SU-DHL-6 (cell line): ENCODE measurements around the gene SPATA20.
A peak's percentile ranks its signal among the peaks of the same experiment; 100 is the strongest.

Experiments used
- H2AFZ ChIP-seq: fragments of 200-600 bp; sonication (generic); 2 replicates; pipeline ENCODE4 v1.6.1; 2014; ENCODE audit warnings: low read depth, mild to moderate bottlenecking, moderate library complexity, mixed read lengths, antibody characterized with exemption, low read length; ENCODE audit not compliant: severe bottlenecking
- H3F3A ChIP-seq: fragments of 200-600 bp; shearing (Covaris generic); 2 replicates; pipeline ENCODE4 v1.6.0; 2016; ENCODE audit warnings: antibody characterized with exemption, mild to moderate bottlenecking; ENCODE audit not compliant: insufficient read depth
- H3K27ac ChIP-seq: fragments of 200-600 bp; sonication (generic); 2 replicates; pipeline ENCODE4 v1.5.1; 2016; ENCODE audit warnings: low read depth, mild to moderate bottlenecking, low read length, moderate library complexity, mixed read lengths
- H3K27me3 ChIP-seq: fragments of 200-600 bp; sonication (generic), shearing (Covaris generic); 2 replicates; pipeline ENCODE4 v1.6.0; 2014; ENCODE audit warnings: mild to moderate bottlenecking, low read length
- H3K36me3 ChIP-seq: fragments of 200-600 bp; sonication (generic); 2 replicates; pipeline ENCODE4 v1.6.1; 2014; ENCODE audit warnings: mild to moderate bottlenecking, low read length, mixed read lengths
- H3K4me2 ChIP-seq: fragments of 300-600, 200-600 bp; shearing (Covaris generic), sonication (generic); 2 replicates; pipeline ENCODE4 v1.6.0; 2014; ENCODE audit warnings: low read length, low read depth, mild to moderate bottlenecking; ENCODE audit not compliant: poor library complexity, severe bottlenecking
- H3K4me3 ChIP-seq: fragments of 200-600 bp; sonication (generic); 2 replicates; pipeline ENCODE4 v1.5.1; 2014; ENCODE audit warnings: antibody characterized with exemption, low read length, mild to moderate bottlenecking, mixed read lengths; ENCODE audit not compliant: insufficient read depth, poor library complexity, severe bottlenecking
- H3K79me2 ChIP-seq: fragments of 200-600 bp; sonication (generic); 2 replicates; pipeline ENCODE4 v1.6.1; 2014; ENCODE audit warnings: mild to moderate bottlenecking, low read length, moderate library complexity; ENCODE audit not compliant: insufficient read depth
- H3K9ac ChIP-seq: fragments of 200-600 bp; sonication (generic); 2 replicates; pipeline ENCODE4 v1.7.0; 2014; ENCODE audit warnings: mild to moderate bottlenecking, low read length
- H3K9me2 ChIP-seq: fragments of 200-600 bp; sonication (generic); replicated peaks from 2 replicates; pipeline ENCODE4 v1.6.1; 2014; ENCODE audit warnings: low read length; ENCODE audit not compliant: insufficient read depth
- H3K9me3 ChIP-seq: fragments of 200-600 bp; sonication (generic); 2 replicates; pipeline ENCODE4 v1.6.1; 2014; ENCODE audit warnings: low read length, mixed read lengths; ENCODE audit not compliant: insufficient read depth
- H4K20me1 ChIP-seq: fragments of 200-600 bp; sonication (generic); 2 replicates; pipeline ENCODE4 v1.6.1; 2014; ENCODE audit warnings: low read depth, mild to moderate bottlenecking, antibody characterized with exemption, low read length, moderate library complexity, mixed read lengths
- CTCF ChIP-seq: fragments of 200-600 bp; sonication (generic); IDR thresholded peaks from one replicate; pipeline ENCODE4 v1.5.1; 2017; ENCODE audit warnings: antibody characterized with exemption, mild to moderate bottlenecking, low read length, moderate library complexity; ENCODE audit not compliant: insufficient read depth, poor library complexity, severe bottlenecking
- EZH2phosphoT487 ChIP-seq: fragments of 200-600 bp; sonication (generic), shearing (Covaris generic); conservative IDR thresholded peaks from 2 replicates; pipeline ENCODE4 v1.6.1; 2018; ENCODE audit warnings: mild to moderate bottlenecking, antibody characterized with exemption, low read length, moderate library complexity, mixed read lengths

The SPATA20 gene

GRCh38 chr17:50499721-50500120 lies 47.3 kb upstream of the SPATA20 start:
- no peak overlapping the region for H2AFZ ChIP-seq
- TF ChIP-seq EZH2phosphoT487, result no peak
- no peak for TF ChIP-seq CTCF

GRCh38 chr17:50501054-50501453 lies 45.9 kb upstream of the SPATA20 start:
- no peaks in the 10 kb centered on the region for H3K36me3 ChIP-seq
- TF ChIP-seq CTCF (peak; percentile 38), EZH2phosphoT487 (no peak)
- H3K4me3 ChIP-seq, result no peak overlapping the region
- H4K20me1 ChIP-seq, result no peaks in the 10 kb centered on the region
- no peaks in the 10 kb centered on the region for H3K9me2 ChIP-seq
- no peak overlapping the region for H3K9ac ChIP-seq
- 0 out of 2 replicates have a peak, but pooled peaks cover 4% of the 10 kb centered on the region for H3F3A ChIP-seq
- no peak overlapping the region for H3K27ac ChIP-seq
- H2AFZ ChIP-seq, result no peak overlapping the region
- no peaks in the 10 kb centered on the region for H3K27me3 ChIP-seq
- H3K79me2 ChIP-seq, result no peaks in the 10 kb centered on the region
- H3K4me2 ChIP-seq, result no peak overlapping the region
- no peaks in the 10 kb centered on the region for H3K9me3 ChIP-seq

More at GRCh38 chr17:50499721-50500120, 47.3 kb upstream of the SPATA20 start:
- Histone ChIP-seq H3K9ac (no peak overlapping the region), H3K79me2 (no peaks in the 10 kb centered on the region), H4K20me1 (no peaks in the 10 kb centered on the region), H3K27ac (no peak overlapping the region), H3K4me3 (no peak overlapping the region), H3K9me2 (no peaks in the 10 kb centered on the region), H3K36me3 (no peaks in the 10 kb centered on the region), H3F3A (0 out of 2 replicates have a peak, but pooled peaks cover 4% of the 10 kb centered on the region), H3K4me2 (no peak overlapping the region), H3K9me3 (no peaks in the 10 kb centered on the region), H3K27me3 (no peaks in the 10 kb centered on the region)

- no peak overlapping the region for H3K4me3 ChIP-seq
- H3F3A ChIP-seq, result peaks cover 5% of the 10 kb centered on the region; the same call in 1 of the 2 replicates
- no peaks in the 10 kb centered on the region for H3K27me3 ChIP-seq
- H2AFZ ChIP-seq, result no peak overlapping the region
- no peak overlapping the region for H3K4me2 ChIP-seq
- no peak for TF ChIP-seq CTCF
- TF ChIP-seq EZH2phosphoT487, result no peak
- no peaks in the 10 kb centered on the region for H4K20me1 ChIP-seq
- H3K79me2 ChIP-seq, result no peaks in the 10 kb centered on the region
- no peaks in the 10 kb centered on the region for H3K9me3 ChIP-seq
- no peak overlapping the region for H3K9ac ChIP-seq
- no peaks in the 10 kb centered on the region for H3K36me3 ChIP-seq
- H3K27ac ChIP-seq, result no peak overlapping the region
- H3K9me2 ChIP-seq, result no peaks in the 10 kb centered on the region
These were observed 44.5 kb upstream of the SPATA20 start for GRCh38 chr17:50502301-50502990.
